HG03025 (cell line): ENCODE results near the gene KLHL12.
"Not testable (repeated sequence)": the region's sequence is repeated elsewhere in the genome, so short reads cannot be mapped to it uniquely, and the experiment has no call there.

Experiments
- ATAC-seq: cut with Tn5 transposase; IDR thresholded peaks from one replicate; pipeline ENCODE4 v1.9.1; 2021; ENCODE audit warnings: mild to moderate bottlenecking, moderate library complexity; ENCODE audit not compliant: unreplicated experiment, low FRiP score

Gene KLHL12

DNA sequence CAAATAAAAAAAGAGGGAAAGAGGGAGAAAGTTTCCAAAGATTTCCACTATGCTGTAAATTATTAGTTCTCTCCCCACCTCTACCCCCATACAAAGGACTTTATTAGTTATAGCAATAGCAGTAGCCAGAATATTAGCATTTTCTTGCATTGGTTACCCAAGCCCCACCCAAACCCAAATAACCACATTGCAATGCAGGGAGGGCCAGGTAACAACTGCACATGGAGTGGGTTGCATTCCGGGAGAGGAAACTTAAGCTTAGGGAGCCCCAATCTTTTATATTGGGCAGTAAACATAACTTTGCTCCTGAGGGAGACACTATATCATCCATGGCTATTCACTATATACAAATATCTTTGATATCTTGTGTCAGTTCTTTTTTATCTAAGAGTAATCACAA lies 25.1 kb upstream of the KLHL12 start:
- ATAC-seq, result no peak

DNA sequence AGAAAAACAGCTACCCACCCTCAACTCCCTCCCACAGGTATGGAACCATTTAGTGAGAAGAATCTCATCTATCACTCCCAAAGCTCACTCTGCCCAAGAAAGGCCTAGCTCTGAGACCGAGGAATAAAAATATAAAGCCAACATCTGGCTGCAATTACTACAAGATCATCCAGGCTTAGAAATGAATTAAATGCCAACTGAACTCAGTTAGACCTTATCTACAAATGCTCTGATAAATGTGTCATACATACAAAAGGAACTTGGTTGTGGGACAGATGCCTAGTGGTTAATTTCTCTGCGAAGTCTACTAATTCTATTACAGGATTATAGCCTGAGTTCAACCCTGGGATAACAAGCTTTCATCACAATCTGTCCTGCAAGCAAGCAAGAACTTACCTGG lies 24.4 kb upstream of the KLHL12 start:
- no peak for ATAC-seq

GRCh38 chr1:202945483-202945882 lies 18.4 kb upstream of the KLHL12 start:
- no peak for ATAC-seq

DNA sequence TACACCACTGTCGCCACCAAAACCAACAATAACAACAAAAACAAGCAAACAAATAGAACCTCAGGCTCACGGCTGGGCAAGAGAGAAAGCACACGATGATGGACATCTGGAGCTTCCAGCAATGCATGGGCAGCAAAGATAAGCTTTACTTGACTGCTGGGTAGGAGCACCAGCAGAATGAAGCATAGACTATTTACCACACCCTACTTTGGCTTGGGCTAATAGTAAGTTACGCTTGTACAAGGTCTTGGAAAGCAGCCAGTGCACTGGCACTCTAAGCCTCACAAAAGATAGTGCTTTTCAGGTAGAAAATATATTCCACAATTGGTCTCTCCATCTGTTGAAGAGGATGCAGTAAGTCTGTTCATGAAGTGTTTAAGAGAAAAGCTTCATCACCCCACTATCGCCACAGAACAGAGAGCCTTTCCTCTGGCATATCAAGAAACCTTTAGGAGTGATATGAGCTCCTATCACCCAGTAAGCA lies 17.4 kb upstream of the KLHL12 start:
- no peak for ATAC-seq

DNA sequence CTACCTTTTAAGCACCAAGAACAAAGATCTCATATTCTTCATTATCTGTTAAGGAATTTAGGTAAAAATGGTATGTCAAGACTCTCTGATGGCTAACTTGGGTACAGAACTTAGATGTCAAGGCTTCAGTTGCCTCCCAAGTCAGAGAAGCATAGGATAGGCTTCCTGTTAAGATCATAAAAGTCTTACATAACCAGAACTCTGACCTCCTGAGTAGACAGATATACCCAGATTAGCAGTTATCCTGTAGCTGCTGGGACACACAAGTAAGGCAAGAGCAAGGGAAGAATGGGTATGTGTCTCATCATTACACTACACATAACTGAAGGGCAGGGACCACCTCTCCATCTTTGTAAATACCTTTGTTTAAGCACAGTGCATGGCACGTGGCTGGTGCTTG lies 15.4 kb upstream of the KLHL12 start:
- no peak for ATAC-seq

DNA sequence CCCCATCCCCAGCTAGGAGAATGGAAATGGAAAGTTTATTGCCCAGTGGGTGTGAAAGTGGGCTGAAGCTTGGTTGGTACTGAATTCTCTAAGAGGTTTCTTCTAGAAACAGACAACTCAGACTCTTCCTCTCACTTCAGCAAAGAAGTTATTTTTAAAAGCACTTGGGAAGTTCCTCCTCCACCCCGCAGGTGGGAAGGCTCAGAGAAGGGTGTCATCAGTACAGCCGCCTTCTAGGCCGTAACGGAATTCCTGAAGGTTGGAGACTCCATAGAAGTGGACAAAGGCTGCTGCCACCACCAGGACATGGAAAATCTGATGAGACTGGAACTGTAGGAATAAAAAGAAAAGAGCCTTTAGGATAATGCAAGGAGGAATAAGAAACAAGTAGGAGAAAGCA lies 14.3 kb upstream of the KLHL12 start:
- no peak for ATAC-seq

GRCh38 chr1:202940561-202940960 lies 13.5 kb upstream of the KLHL12 start:
- no peak for ATAC-seq

GRCh38 chr1:202938287-202938925 lies 11.4 kb upstream of the KLHL12 start:
- no peak for ATAC-seq

GRCh38 chr1:202936409-202936808 lies 9.4 kb upstream of the KLHL12 start:
- not testable (repeated sequence) for ATAC-seq

- ATAC-seq, result no peak
These were observed 8.8 kb upstream of the KLHL12 start for GRCh38 chr1:202935844-202936243.

DNA sequence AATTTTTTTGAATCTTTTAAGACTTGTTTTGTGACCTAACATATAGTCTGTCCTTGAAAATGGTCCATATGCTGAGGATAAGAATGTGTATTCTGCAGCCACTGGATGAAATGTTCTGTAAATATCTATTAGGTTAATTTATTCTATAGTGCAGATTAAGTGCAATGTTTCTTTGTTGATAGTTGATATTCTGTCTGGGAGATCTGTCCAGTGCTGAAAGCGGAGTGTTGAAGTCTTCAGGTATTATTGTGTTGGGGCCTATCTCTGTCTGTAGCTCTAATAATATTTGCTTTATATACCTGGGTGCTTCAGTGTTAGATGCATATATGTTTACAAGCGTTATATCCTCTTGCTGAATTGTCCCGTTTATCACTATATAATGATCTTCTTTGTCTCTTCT lies 7.7 kb upstream of the KLHL12 start:
- no peak for ATAC-seq

- no peak for ATAC-seq
These were observed 5.4 kb upstream of the KLHL12 start for GRCh38 chr1:202932476-202932875.

- ATAC-seq, result no peak
These were observed 3.5 kb downstream of the KLHL12 start for GRCh38 chr1:202923533-202923932.

GRCh38 chr1:202919615-202920014 lies 7.4 kb downstream of the KLHL12 start:
- no peak for ATAC-seq

GRCh38 chr1:202915146-202915545 lies 11.9 kb downstream of the KLHL12 start:
- ATAC-seq, result no peak

- ATAC-seq, result not testable (repeated sequence)
These were observed 14.6 kb downstream of the KLHL12 start for GRCh38 chr1:202912476-202912875.

- ATAC-seq, result no peak
These were observed 17.5 kb downstream of the KLHL12 start for GRCh38 chr1:202909494-202909893.

- no peak for ATAC-seq
These were observed 18.0 kb downstream of the KLHL12 start for GRCh38 chr1:202908998-202909397.

DNA sequence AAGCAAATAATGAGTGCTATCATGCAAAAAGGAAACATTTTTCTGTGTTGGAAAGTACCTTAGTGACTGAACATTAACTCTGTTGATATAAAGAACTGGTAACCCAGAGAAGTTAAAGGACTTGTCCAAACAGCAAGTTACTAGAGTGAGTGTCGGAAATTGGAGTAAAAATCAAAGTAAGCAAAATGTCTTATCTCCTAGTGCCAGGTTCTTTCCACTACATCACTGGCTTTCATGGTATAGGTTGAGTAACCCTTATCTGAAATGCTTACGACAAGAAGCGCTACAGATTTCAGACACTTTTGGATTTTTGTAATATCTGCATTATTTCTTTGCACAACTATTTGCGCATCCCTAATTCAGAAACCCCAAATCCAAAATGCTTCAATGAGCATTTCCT lies 21.7 kb downstream of the KLHL12 start:
- no peak for ATAC-seq

DNA sequence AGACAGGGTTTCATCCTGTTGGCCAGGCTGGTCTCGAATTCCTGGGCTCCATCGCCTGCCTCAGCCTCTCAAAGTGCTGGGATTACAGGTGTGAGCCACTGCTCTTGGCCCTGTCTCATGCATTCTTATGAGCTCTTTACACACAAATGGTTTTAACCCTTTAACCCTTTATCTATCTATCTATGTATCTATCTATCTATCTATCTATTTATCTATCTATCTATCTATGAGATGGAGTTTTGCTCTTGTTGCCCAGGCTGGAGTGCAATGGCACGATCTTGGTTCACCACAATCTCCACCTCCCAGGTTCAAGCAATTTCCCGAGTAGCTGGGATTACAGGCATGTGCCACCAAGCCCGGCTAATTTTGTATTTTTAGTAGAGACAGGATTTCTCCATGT lies 23.2 kb downstream of the KLHL12 start:
- ATAC-seq, result not testable (repeated sequence)

DNA sequence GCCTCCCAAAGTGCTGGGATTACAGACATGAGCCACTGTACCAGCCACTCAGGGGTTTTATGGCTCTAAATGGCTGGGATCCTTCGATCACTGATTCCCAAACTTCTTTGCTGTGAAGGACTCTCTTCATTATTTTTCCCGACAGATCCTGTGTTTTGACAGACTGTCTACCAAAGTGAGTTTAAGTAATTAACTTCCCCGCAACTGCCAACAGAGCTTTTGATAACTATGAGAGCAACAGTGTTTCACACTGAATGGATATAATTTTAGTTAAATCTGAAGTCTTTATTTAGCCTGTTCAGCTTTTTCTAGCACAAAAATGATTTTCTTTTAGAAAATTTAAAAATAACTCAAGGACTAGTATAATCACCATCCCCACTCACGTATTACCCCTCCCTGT lies 25.5 kb downstream of the KLHL12 start:
- ATAC-seq, result no peak

DNA sequence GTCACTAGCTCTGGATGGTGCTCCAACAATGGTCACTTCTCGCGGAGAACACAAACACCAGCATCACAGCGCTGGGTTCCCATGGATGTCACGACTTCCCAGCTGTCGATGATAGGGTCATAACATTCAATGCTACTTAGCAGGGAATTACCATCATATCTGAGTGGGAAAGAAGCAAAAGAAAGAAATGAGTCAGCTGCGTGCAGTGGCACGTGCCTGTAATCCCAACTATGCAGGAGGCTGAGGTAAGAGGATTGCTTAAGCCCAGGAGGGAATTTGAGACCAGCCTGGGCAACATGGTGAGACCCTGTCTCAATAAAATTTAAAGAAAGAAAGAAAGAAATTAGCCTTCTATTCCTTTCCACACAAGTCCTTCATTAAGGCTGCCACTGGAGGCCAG lies 34.5 kb downstream of the KLHL12 start:
- ATAC-seq, result no peak

DNA sequence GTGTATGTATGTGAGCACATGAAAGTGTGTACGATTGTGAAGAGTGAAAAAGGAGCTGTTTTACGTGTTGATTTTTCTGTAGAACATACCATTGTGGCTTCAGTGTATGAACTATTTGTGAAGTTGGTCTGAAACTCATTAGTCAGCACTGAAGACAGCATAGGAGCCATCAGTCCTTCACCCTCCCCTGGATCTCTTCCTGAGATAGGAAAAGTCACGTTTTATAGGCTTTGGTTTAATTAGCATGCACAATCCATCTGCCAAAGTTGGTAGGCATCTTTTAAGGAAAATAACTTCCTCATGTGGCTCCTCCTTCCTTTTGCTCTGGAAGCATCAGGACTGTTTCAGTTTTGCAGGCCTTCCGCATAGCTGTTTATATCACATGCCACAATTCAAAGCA lies 36.6 kb downstream of the KLHL12 start:
- ATAC-seq, result no peak
